Cardiac muscle cell (in vitro differentiated cells and primary cell): ENCODE data around the gene TRAPPC2. TPM values are rescaled to one million over a fixed set of nuclear protein-coding genes. Genes with fewer than 3 reads are reported as not detected.
"Not testable (repeated sequence)": the region's sequence is repeated elsewhere in the genome, so short reads cannot be mapped to it uniquely, and the experiment has no call there.

Experiments used
- DNase-seq, 2 donors: peaks; one replicate each; pipeline versions ENCODE4 v3.0.0 to v3.0.0-alpha.2; 2010 to 2017; ENCODE audit warnings: low read depth in 1 of 2, low spot score in 1 of 2
- H3K27ac ChIP-seq: fragments of 200-600 bp; sonication (generic); 2 replicates; pipeline ENCODE4 v1.5.1; 2016
- H3K27me3 ChIP-seq: fragments of 200-600 bp; sonication (generic); 2 replicates; pipeline ENCODE4 v1.6.0; 2016; ENCODE audit warnings: control low read depth
- H3K36me3 ChIP-seq: fragments of 200-600 bp; sonication (generic); 2 replicates; pipeline ENCODE4 v1.5.1; 2016; ENCODE audit warnings: control low read depth
- H3K4me1 ChIP-seq: fragments of 200-600 bp; sonication (generic); 2 replicates; pipeline ENCODE4 v1.8.1; 2017; ENCODE audit warnings: low read depth, mild to moderate bottlenecking, mixed run types
- H3K4me3 ChIP-seq: fragments of 200-600 bp; sonication (generic); 2 replicates; pipeline ENCODE4 v1.5.1; 2016; ENCODE audit warnings: mild to moderate bottlenecking
- H3K9me3 ChIP-seq: fragments of 200-600 bp; sonication (generic); 2 replicates; pipeline ENCODE4 v1.5.1; 2017; ENCODE audit warnings: low read depth, mild to moderate bottlenecking, control low read depth
- polyA plus RNA-seq: library from polyadenylated mRNA; unstranded; fragments of >200 nt; fragmentation: Nextera tagmentation; extraction: Ambion mirVana; gene quantifications from 2 replicates; pipeline ENCODE4 v1.2.1, GENCODE V29; 2016
- total RNA-seq: library from RNA; depleted of rRNA; stranded (reverse); fragments of >200 nt; gene quantifications from 2 replicates; pipeline ENCODE4 v1.2.3, GENCODE V29; 2016
- TF ChIP-seq, protein P1 (sequence below): IDR thresholded peaks from 2 replicates; pipeline ENCODE4 v1.5.1; 2012; ENCODE audit warnings: low read depth, mild to moderate bottlenecking, low read length

Gene TRAPPC2
- total and polyA plus RNA-seq, 2 experiments from 2014 or later, result 25.2 to 27.9 TPM

DNA sequence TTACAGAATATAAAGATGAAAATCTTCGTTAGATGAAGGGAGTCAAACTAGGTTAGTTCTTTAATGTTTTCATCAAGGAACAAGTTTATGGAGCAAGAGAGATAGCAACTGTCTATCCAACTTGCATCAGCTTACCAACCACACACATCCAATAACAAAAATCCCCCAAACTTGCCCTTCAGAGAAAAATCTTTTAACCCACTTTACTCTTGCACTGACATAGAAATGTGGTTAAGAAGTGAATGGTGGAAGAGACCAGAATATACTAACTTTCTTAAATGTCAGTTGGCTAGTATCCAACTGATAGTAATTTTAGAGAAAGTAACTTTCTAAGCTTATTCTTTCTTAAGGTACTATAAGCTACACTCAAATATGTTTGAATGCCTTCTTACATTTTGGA, 47.2 kb downstream of the TRAPPC2 start:
- Histone ChIP-seq H3K36me3 (no peaks in the 10 kb centered on the region), H3K27ac (no peak overlapping the region), H3K27me3 (peaks cover 3% of the 10 kb centered on the region), H3K9me3 (no peaks in the 10 kb centered on the region), H3K4me1 (peaks cover 6% of the 10 kb centered on the region), H3K4me3 (no peak overlapping the region)
- DNase-seq, result no peak
- TF ChIP-seq, protein P1, sequence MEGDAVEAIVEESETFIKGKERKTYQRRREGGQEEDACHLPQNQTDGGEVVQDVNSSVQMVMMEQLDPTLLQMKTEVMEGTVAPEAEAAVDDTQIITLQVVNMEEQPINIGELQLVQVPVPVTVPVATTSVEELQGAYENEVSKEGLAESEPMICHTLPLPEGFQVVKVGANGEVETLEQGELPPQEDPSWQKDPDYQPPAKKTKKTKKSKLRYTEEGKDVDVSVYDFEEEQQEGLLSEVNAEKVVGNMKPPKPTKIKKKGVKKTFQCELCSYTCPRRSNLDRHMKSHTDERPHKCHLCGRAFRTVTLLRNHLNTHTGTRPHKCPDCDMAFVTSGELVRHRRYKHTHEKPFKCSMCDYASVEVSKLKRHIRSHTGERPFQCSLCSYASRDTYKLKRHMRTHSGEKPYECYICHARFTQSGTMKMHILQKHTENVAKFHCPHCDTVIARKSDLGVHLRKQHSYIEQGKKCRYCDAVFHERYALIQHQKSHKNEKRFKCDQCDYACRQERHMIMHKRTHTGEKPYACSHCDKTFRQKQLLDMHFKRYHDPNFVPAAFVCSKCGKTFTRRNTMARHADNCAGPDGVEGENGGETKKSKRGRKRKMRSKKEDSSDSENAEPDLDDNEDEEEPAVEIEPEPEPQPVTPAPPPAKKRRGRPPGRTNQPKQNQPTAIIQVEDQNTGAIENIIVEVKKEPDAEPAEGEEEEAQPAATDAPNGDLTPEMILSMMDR, result no peak

DNA sequence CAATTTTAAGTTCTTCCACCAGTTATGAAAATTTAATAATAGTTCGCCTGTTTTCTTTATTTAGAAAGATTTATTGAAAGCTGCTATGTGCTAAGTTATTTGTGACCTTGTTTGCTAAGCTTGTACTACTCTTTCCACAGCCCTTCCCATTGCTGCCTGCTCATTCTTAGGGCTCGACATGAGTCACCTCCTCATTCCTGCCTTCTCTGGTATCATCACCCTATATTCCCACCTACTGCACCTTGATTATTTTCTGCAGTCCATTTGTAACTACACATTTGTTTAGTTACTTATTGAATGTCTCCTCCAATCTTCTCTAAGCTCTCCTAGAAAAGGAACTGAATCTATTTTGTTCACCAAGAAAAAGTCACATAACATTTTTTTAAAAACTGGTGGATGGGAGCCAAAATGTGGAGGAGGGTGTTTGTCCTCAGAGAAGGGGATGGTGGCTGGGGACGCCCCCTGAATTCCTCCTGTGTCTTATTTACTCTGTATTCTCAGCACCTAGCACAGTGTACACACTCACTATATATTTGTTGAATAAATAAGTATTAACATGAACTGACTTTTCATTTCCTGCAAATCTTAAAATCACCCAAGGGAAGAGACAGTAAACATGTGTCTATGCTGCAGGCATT, 49.2 kb downstream of the TRAPPC2 start:
- H3K36me3 ChIP-seq, result no peaks in the 10 kb centered on the region
- peaks cover 1% of the 10 kb centered on the region for H3K4me1 ChIP-seq
- TF ChIP-seq, protein P1, result no peak
- H3K4me3 ChIP-seq, result no peak overlapping the region
- H3K9me3 ChIP-seq, result no peaks in the 10 kb centered on the region
- peaks cover 3% of the 10 kb centered on the region for H3K27me3 ChIP-seq
- no peak overlapping the region for H3K27ac ChIP-seq
- DNase-seq, result no peak

- Histone ChIP-seq H3K4me3 (no peak overlapping the region), H3K9me3 (no peaks in the 10 kb centered on the region), H3K36me3 (no peaks in the 10 kb centered on the region), H3K27ac (no peak overlapping the region), H3K27me3 (peaks cover 3% of the 10 kb centered on the region), H3K4me1 (no peaks in the 10 kb centered on the region)
- no peak for DNase-seq
- TF ChIP-seq, protein P1, result no peak
These were observed 50.1 kb downstream of the TRAPPC2 start for GRCh38 chrX:13684361-13684760.

DNA sequence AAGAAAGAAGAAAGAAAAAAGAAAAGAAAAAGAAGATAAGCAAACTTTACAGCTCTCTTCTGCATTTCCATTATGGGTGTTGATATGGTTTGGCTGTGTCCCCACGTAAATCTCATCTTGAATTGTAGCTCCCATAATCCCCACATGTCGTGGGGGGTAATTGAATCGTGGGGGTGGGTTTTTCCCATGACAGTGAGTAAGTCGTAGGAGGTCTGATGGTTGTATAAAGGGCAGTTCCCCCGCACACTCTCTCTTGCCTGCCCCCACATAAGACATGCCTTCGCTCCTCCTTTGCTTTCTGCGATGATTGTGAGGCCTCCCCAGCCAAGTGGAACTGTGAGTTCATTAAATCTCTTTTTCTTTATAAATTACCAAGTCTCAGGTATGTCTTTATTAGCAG, 52.8 kb downstream of the TRAPPC2 start:
- peaks cover under 1% of the 10 kb centered on the region for H3K27me3 ChIP-seq
- DNase-seq, result no peak
- no peaks in the 10 kb centered on the region for H3K9me3 ChIP-seq
- no peaks in the 10 kb centered on the region for H3K4me1 ChIP-seq
- no peaks in the 10 kb centered on the region for H3K36me3 ChIP-seq
- TF ChIP-seq, protein P1, result no peak
- H3K27ac ChIP-seq, result no peak overlapping the region
- no peak overlapping the region for H3K4me3 ChIP-seq

GRCh38 chrX:13679700-13680099, 54.7 kb downstream of the TRAPPC2 start:
- H3K4me1 ChIP-seq, H3K27ac ChIP-seq, H3K36me3 ChIP-seq, H3K4me3 ChIP-seq, DNase-seq, H3K9me3 ChIP-seq, H3K27me3 ChIP-seq: not testable (repeated sequence)

- no peak for DNase-seq
- TF ChIP-seq, protein P1, result no peak
- no peak overlapping the region for H3K27ac ChIP-seq
- no peak overlapping the region for H3K4me3 ChIP-seq
- H3K9me3 ChIP-seq, result no peaks in the 10 kb centered on the region
- H3K27me3 ChIP-seq, result no peaks in the 10 kb centered on the region
- no peaks in the 10 kb centered on the region for H3K36me3 ChIP-seq
- no peaks in the 10 kb centered on the region for H3K4me1 ChIP-seq
These were observed 57.5 kb downstream of the TRAPPC2 start for GRCh38 chrX:13676885-13677284.
